ENCODE results near the gene RREB1. TPM values are rescaled to one million over a fixed set of nuclear protein-coding genes. Genes with fewer than 3 reads are reported as not detected.

RREB1 gene
- total and polyA plus RNA-seq, 2 experiments from 2014 or later: 8.5 to 25.5 TPM

DNA sequence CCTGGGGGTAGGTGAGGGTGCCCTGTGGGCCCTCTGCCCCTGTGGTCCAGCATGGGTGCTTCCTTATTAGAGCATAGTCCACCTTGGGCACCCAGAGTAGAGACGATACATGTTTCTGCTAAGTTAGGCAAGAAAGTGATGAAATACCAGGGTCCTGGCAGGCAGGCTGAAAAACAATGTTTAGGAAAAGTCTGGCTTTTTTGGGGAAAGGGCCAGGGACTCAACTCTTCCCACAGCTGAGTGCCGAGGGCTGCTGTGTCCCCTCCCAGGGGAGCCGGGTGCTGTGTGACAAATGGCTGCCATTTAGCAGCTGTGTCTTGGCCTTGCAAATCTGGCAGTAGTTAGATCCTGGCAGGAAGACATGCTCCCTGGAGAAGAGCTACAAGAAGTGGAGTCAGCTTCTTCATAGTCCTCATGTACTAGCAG is 61.5 kb downstream of the RREB1 start (continued):
- TF ChIP-seq, protein P1, sequence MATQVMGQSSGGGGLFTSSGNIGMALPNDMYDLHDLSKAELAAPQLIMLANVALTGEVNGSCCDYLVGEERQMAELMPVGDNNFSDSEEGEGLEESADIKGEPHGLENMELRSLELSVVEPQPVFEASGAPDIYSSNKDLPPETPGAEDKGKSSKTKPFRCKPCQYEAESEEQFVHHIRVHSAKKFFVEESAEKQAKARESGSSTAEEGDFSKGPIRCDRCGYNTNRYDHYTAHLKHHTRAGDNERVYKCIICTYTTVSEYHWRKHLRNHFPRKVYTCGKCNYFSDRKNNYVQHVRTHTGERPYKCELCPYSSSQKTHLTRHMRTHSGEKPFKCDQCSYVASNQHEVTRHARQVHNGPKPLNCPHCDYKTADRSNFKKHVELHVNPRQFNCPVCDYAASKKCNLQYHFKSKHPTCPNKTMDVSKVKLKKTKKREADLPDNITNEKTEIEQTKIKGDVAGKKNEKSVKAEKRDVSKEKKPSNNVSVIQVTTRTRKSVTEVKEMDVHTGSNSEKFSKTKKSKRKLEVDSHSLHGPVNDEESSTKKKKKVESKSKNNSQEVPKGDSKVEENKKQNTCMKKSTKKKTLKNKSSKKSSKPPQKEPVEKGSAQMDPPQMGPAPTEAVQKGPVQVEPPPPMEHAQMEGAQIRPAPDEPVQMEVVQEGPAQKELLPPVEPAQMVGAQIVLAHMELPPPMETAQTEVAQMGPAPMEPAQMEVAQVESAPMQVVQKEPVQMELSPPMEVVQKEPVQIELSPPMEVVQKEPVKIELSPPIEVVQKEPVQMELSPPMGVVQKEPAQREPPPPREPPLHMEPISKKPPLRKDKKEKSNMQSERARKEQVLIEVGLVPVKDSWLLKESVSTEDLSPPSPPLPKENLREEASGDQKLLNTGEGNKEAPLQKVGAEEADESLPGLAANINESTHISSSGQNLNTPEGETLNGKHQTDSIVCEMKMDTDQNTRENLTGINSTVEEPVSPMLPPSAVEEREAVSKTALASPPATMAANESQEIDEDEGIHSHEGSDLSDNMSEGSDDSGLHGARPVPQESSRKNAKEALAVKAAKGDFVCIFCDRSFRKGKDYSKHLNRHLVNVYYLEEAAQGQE (IDR thresholded peaks at IDR 0.05; ENCODE audit: unreplicated experiment): no peak
- no peak for TF ChIP-seq CREB1 (CRISPR knock-in tag; IDR thresholded peaks at IDR 0.05; ENCODE audit: low read depth)

DNA sequence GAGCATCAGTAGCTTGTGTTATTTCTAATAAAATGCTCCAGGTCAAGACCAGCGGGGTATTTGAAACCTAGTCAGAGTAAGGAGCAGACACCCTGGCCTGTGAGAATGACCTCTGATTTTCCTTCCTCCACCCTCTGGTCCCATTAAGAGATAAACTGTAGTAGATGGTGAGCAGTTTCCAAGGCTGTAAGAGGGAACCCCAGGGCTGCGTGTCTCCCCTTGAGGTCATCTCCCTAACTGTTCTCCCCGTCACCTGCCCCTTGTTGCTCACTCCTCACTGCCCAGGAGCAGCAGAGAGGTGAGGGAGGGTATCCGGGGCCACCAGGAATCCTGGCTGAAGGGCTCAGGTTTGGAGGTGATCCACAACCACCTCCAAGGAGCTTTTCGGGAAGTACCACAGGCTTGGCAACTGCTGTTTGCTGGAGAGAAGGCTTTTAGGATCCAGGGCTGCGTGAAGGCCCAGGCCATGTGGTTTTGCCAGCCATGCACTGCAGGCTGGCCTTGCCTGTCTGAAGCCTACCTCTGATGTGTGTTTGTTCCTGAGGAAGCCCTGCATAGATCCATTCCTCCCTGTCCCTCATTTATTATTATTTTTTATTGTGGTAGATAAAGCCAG is 62.5 kb downstream of the RREB1 start:
- no peak for TF ChIP-seq STAT1 (IDR thresholded peaks at IDR 0.05; ENCODE audit: unreplicated experiment)
- TF ChIP-seq ZNF331 (CRISPR knock-in tag; IDR thresholded peaks at IDR 0.05; ENCODE audit: low read depth): no peak
- no peak for TF ChIP-seq CREB1 (CRISPR knock-in tag; IDR thresholded peaks at IDR 0.05; ENCODE audit: low read depth)
- no peak for TF ChIP-seq EZH2 (IDR thresholded peaks at IDR 0.05; ENCODE audit: low read depth, unreplicated experiment)
- no peak for TF ChIP-seq POLR2AphosphoS5 (IDR thresholded peaks at IDR 0.05; ENCODE audit: low read depth)
- H3F3A ChIP-seq (replicated peaks; ENCODE audit: low read depth): no peaks in the 10 kb centered on the region; the same call in 1 of the 2 replicates
- Mint-ChIP-seq H3K36me3 (ENCODE audit: low read depth) (no peaks in the 10 kb centered on the region), H3K9me3 (no peaks in the 10 kb centered on the region), H3K4me1 (peaks cover 64% of the 10 kb centered on the region), H3K27me3 (ENCODE audit: insufficient read depth, low read depth, poor library complexity) (peaks cover 12% of the 10 kb centered on the region), H3K27ac (no peak overlapping the region), H3K4me3 (no peak overlapping the region)
- H3K4me1 ChIP-seq (ENCODE audit: insufficient read depth): peaks cover 62% of the 10 kb centered on the region
- H3K79me2 ChIP-seq (replicated peaks; ENCODE audit: insufficient read depth): peaks cover 75% of the 10 kb centered on the region
- no peaks in the 10 kb centered on the region for H4K20me1 ChIP-seq (replicated peaks; ENCODE audit: insufficient read depth)
- H3K27ac ChIP-seq (ENCODE audit: low read depth): no peak overlapping the region
- ATAC-seq (no peak), DNase-seq (ENCODE audit: low spot score) (no peak)
- no peak overlapping the region for H3K4me2 ChIP-seq
- H3K9me2 ChIP-seq (ENCODE audit: insufficient read depth): no peaks in the 10 kb centered on the region
- H3K4me3 ChIP-seq: no peak overlapping the region
- no peak overlapping the region for H2AFZ ChIP-seq
- H3K27me3 ChIP-seq (ENCODE audit: insufficient read depth): no peaks in the 10 kb centered on the region
- H3K36me3 ChIP-seq (ENCODE audit: insufficient read depth): no peaks in the 10 kb centered on the region

DNA sequence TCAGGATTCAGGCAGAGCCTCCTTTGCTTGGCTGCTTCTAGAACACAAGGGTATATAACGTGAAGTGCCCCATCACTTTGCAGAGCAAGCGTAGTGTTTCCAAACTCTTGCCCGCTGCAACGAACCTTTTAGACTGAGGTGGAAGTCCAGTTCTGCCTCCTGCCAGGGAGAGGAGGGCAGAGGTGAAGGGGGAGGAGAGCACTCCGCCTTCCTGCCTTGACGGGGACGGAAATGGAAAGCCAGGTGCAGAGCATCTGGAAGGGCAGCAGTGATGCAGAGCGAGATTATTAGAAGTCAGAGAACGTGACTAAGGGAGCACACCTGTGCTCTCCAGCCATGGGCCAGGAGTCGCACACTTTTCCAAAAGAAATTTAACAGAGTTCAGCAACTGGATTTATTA is 63.4 kb downstream of the RREB1 start:
- Mint-ChIP-seq H3K27me3 (ENCODE audit: insufficient read depth, low read depth, poor library complexity) (peaks cover 6% of the 10 kb centered on the region), H3K4me1 (peaks cover 63% of the 10 kb centered on the region), H3K4me3 (no peak overlapping the region), H3K27ac (no peak overlapping the region), H3K9me3 (no peaks in the 10 kb centered on the region), H3K36me3 (ENCODE audit: low read depth) (no peaks in the 10 kb centered on the region)
- Histone ChIP-seq H3K9me2 (ENCODE audit: insufficient read depth) (no peaks in the 10 kb centered on the region), H3K27ac (ENCODE audit: low read depth) (no peak overlapping the region), H3K27me3 (ENCODE audit: insufficient read depth) (no peaks in the 10 kb centered on the region), H2AFZ (no peak overlapping the region), H3F3A (replicated peaks; ENCODE audit: low read depth) (no peaks in the 10 kb centered on the region; the same call in 1 of the 2 replicates), H3K4me3 (no peak overlapping the region), H3K4me2 (no peak overlapping the region), H3K36me3 (ENCODE audit: insufficient read depth) (no peaks in the 10 kb centered on the region), H4K20me1 (replicated peaks; ENCODE audit: insufficient read depth) (no peaks in the 10 kb centered on the region), H3K79me2 (replicated peaks; ENCODE audit: insufficient read depth) (peaks cover 78% of the 10 kb centered on the region), H3K4me1 (ENCODE audit: insufficient read depth) (peaks cover 62% of the 10 kb centered on the region)
- DNase-seq (ENCODE audit: low spot score) (no peak), ATAC-seq (no peak)
- no peak for TF ChIP-seq STAT1 (IDR thresholded peaks at IDR 0.05; ENCODE audit: unreplicated experiment)
- TF ChIP-seq, protein P2, sequence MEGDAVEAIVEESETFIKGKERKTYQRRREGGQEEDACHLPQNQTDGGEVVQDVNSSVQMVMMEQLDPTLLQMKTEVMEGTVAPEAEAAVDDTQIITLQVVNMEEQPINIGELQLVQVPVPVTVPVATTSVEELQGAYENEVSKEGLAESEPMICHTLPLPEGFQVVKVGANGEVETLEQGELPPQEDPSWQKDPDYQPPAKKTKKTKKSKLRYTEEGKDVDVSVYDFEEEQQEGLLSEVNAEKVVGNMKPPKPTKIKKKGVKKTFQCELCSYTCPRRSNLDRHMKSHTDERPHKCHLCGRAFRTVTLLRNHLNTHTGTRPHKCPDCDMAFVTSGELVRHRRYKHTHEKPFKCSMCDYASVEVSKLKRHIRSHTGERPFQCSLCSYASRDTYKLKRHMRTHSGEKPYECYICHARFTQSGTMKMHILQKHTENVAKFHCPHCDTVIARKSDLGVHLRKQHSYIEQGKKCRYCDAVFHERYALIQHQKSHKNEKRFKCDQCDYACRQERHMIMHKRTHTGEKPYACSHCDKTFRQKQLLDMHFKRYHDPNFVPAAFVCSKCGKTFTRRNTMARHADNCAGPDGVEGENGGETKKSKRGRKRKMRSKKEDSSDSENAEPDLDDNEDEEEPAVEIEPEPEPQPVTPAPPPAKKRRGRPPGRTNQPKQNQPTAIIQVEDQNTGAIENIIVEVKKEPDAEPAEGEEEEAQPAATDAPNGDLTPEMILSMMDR (conservative IDR thresholded peaks at IDR 0.05; ENCODE audit: low read depth in 2 of 2): no peak
- TF ChIP-seq, protein P3, sequence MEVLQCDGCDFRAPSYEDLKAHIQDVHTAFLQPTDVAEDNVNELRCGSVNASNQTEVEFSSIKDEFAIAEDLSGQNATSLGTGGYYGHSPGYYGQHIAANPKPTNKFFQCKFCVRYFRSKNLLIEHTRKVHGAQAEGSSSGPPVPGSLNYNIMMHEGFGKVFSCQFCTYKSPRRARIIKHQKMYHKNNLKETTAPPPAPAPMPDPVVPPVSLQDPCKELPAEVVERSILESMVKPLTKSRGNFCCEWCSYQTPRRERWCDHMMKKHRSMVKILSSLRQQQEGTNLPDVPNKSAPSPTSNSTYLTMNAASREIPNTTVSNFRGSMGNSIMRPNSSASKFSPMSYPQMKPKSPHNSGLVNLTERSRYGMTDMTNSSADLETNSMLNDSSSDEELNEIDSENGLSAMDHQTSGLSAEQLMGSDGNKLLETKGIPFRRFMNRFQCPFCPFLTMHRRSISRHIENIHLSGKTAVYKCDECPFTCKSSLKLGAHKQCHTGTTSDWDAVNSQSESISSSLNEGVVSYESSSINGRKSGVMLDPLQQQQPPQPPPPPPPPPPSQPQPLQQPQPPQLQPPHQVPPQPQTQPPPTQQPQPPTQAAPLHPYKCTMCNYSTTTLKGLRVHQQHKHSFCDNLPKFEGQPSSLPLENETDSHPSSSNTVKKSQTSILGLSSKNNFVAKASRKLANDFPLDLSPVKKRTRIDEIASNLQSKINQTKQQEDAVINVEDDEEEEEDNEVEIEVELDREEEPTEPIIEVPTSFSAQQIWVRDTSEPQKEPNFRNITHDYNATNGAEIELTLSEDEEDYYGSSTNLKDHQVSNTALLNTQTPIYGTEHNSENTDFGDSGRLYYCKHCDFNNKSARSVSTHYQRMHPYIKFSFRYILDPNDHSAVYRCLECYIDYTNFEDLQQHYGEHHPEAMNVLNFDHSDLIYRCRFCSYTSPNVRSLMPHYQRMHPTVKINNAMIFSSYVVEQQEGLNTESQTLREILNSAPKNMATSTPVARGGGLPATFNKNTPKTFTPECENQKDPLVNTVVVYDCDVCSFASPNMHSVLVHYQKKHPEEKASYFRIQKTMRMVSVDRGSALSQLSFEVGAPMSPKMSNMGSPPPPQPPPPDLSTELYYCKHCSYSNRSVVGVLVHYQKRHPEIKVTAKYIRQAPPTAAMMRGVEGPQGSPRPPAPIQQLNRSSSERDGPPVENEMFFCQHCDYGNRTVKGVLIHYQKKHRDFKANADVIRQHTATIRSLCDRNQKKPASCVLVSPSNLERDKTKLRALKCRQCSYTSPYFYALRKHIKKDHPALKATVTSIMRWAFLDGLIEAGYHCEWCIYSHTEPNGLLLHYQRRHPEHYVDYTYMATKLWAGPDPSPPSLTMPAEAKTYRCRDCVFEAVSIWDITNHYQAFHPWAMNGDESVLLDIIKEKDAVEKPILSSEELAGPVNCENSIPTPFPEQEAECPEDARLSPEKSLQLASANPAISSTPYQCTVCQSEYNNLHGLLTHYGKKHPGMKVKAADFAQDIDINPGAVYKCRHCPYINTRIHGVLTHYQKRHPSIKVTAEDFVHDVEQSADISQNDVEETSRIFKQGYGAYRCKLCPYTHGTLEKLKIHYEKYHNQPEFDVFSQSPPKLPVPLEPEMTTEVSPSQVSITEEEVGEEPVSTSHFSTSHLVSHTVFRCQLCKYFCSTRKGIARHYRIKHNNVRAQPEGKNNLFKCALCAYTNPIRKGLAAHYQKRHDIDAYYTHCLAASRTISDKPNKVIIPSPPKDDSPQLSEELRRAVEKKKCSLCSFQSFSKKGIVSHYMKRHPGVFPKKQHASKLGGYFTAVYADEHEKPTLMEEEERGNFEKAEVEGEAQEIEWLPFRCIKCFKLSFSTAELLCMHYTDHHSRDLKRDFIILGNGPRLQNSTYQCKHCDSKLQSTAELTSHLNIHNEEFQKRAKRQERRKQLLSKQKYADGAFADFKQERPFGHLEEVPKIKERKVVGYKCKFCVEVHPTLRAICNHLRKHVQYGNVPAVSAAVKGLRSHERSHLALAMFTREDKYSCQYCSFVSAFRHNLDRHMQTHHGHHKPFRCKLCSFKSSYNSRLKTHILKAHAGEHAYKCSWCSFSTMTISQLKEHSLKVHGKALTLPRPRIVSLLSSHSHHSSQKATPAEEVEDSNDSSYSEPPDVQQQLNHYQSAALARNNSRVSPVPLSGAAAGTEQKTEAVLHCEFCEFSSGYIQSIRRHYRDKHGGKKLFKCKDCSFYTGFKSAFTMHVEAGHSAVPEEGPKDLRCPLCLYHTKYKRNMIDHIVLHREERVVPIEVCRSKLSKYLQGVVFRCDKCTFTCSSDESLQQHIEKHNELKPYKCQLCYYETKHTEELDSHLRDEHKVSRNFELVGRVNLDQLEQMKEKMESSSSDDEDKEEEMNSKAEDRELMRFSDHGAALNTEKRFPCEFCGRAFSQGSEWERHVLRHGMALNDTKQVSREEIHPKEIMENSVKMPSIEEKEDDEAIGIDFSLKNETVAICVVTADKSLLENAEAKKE (CRISPR knock-in tag; IDR thresholded peaks at IDR 0.05): no peak
- TF ChIP-seq EZH2 (IDR thresholded peaks at IDR 0.05; ENCODE audit: low read depth, unreplicated experiment): no peak

Data from GM23338 (cell line).